Panc1 (cell line): ENCODE results near the gene TPT1. TPM values are rescaled to one million over a fixed set of nuclear protein-coding genes. Genes with fewer than 3 reads are reported as not detected.
"Not testable (repeated sequence)": the region's sequence is repeated elsewhere in the genome, so short reads cannot be mapped to it uniquely, and the experiment has no call there.

Experiments
- ATAC-seq: fragments of 200-7000 bp; cut with Tn5 transposase; 2 replicates; pipeline ENCODE4 v1.9.1; 2020; ENCODE audit warnings: mild to moderate bottlenecking, moderate library complexity
- BruUV-seq: library from RNA; stranded (reverse); fragments of 400-500 nt; replicated peaks from 2 replicates; lab custom pipeline; 2021; lab: Mats Ljungman, UMichigan
- CTCF ChIA-PET: fragments of 300-600 bp; sonication (Branson Sonifier 250); formaldehyde crosslinking; loops from one replicate; lab custom pipeline; 2022; ENCODE audit warnings: antibody characterized with exemption; lab: Charles Lee
- POLR2A ChIA-PET: fragments of 300-600 bp; sonication (Branson Sonifier 250); formaldehyde crosslinking; loops from one replicate; lab custom pipeline; 2022; ENCODE audit warnings: antibody characterized with exemption; lab: Charles Lee
- DNase-seq: peaks from one replicate; pipeline ENCODE4 v3.0.0-alpha.2; 2010; ENCODE audit warnings: low read depth, low spot score
- H3K27ac ChIP-seq: 2 replicates; pipeline ENCODE4 v1.5.1; 2011; ENCODE audit warnings: mild to moderate bottlenecking, low read length, inconsistent platforms
- H3K27me3 ChIP-seq: fragments of 200-500 bp; sonication (Bioruptor generic); 2 replicates; pipeline ENCODE4 v1.6.0; 2014; ENCODE audit warnings: low read length, inconsistent platforms; ENCODE audit not compliant: control insufficient read depth, insufficient read depth
- H3K36me3 ChIP-seq: fragments of 200-500 bp; sonication (Bioruptor generic); 2 replicates; pipeline ENCODE4 v1.5.1; 2014; ENCODE audit warnings: inconsistent platforms, mild to moderate bottlenecking, low read length, moderate library complexity; ENCODE audit not compliant: control insufficient read depth, insufficient read depth
- H3K4me1 ChIP-seq: 2 replicates; pipeline ENCODE4 v1.5.1; 2011; ENCODE audit warnings: inconsistent platforms, mild to moderate bottlenecking, low read length, moderate library complexity; ENCODE audit not compliant: control insufficient read depth, insufficient read depth
- H3K4me3 ChIP-seq, 2 experiments: 2 replicates each; pipeline ENCODE4 v1.5.1; 2011 to 2012; ENCODE audit warnings: low read depth in 2 of 2, low read length in 2 of 2, mild to moderate bottlenecking in 2 of 2, inconsistent platforms in 1 of 2, moderate library complexity in 1 of 2
- H3K9me3 ChIP-seq: fragments of 200-500 bp; sonication (Bioruptor generic); 2 replicates; pipeline ENCODE4 v1.5.1; 2014; ENCODE audit warnings: low read depth, mild to moderate bottlenecking, inconsistent platforms, low read length, moderate library complexity; ENCODE audit not compliant: control insufficient read depth, insufficient read depth
- CTCF ChIP-seq: fragments of 450-650 bp; IDR thresholded peaks from 2 replicates; pipeline ENCODE4 v1.5.1; 2017; ENCODE audit warnings: mild to moderate bottlenecking
- POLR2AphosphoS5 ChIP-seq: IDR thresholded peaks from 2 replicates; pipeline ENCODE4 v1.6.1; 2012; ENCODE audit warnings: mild to moderate bottlenecking, low read depth, low read length, moderate library complexity
- REST ChIP-seq, 2 experiments: IDR thresholded peaks; 2 replicates each; pipeline ENCODE4 v1.6.1; 2011 to 2012; ENCODE audit warnings: low read depth in 2 of 2, control low read depth in 1 of 2, low read length in 1 of 2, mild to moderate bottlenecking in 1 of 2, moderate library complexity in 1 of 2; ENCODE audit not compliant: insufficient read depth in 1 of 2
- SIN3A ChIP-seq: IDR thresholded peaks from 2 replicates; pipeline ENCODE4 v1.6.1; 2012; ENCODE audit warnings: low read depth, mild to moderate bottlenecking, low read length, moderate library complexity, borderline replicate concordance; ENCODE audit not compliant: insufficient read depth
- TCF7L2 ChIP-seq: IDR thresholded peaks from 2 replicates; pipeline ENCODE4 v1.6.1; 2011; ENCODE audit warnings: mild to moderate bottlenecking, low read depth, low read length, inconsistent platforms
- in situ Hi-C: cut with HindIII; loops from 2 replicates; pipeline ENCODE4 v1.10.0; 2016; ENCODE audit warnings: low sequenced_read_pairs, low pct_unique_long_range_greater_than_20kb
- intact Hi-C: fragments of 100-400 bp; cut with micrococcal nuclease; formaldehyde crosslinking; loops from one replicate; pipeline ENCODE4 v1.10.0; 2022; ENCODE audit not compliant: unreplicated experiment
- total RNA-seq: library from RNA; stranded (reverse); gene quantifications from one replicate; pipeline ENCODE4 v1.2.1, GENCODE V29; 2021; ENCODE audit not compliant: unreplicated experiment

TPT1 gene
- total RNA-seq, 1 experiment from 2014 or later: 939 TPM

DNA sequence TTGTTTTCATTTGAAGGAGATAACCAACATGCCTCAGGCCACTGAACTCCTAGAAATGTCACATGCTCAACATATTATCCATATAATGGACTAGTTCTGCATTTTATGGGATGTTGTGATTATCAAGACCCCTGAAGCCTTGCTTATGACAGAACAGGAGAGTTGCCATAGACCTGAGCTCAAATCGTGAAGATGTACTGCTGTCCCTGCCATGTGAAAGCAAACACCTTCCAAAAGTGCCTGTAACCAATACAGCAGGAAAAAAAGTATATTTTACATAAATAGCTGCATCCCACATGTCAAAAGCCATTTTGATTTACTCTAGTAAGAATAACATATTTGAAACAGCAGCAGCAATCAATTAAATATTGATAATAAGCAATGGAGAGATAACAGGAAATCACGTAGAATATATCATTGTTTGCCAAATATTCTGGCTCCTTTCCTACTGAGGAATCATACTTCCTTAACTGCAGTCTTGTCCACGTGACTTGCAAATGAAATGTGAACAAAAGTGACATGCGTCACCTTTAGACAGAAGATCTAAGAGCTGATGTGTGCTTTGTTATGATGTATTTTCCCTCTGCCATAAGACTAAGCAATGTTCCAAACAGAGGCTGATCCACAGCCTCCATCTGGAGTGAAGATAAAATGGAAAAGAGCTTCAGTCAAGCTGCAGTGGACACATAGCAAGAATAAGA lies 43.6 kb upstream of the TPT1 start:
- Histone ChIP-seq H3K4me3 (no peak overlapping the region), H3K36me3 (no peaks in the 10 kb centered on the region), H3K9me3 (no peaks in the 10 kb centered on the region), H3K4me1 (no peaks in the 10 kb centered on the region), H3K27ac (no peak overlapping the region), H3K27me3 (no peaks in the 10 kb centered on the region)
- DNase-seq: no peak
- no TSS peak for BruUV-seq
- no peak for ATAC-seq
- intact Hi-C loops: no loop called here
- no peak for TF ChIP-seq CTCF
- TF ChIP-seq TCF7L2: no peak
- TF ChIP-seq POLR2AphosphoS5: no peak
- TF ChIP-seq REST (IDR thresholded peaks at IDR 0.05; ENCODE audit: insufficient read depth in 1 of 2, low read depth in 2 of 2, low read length in 1 of 2): no peak
- TF ChIP-seq SIN3A: no peak
- in situ Hi-C loops: no loop called here
- ChIA-PET CTCF (no interaction called here), POLR2A (no interaction called here)

GRCh38 chr13:45382739-45383138 lies 41.8 kb upstream of the TPT1 start:
- CTCF ChIA-PET, DNase-seq, ATAC-seq, H3K27me3 ChIP-seq, H3K4me1 ChIP-seq, H3K4me3 ChIP-seq, H3K9me3 ChIP-seq, H3K27ac ChIP-seq, BruUV-seq, intact Hi-C loops, in situ Hi-C loops, H3K36me3 ChIP-seq, POLR2A ChIA-PET: not testable (repeated sequence)

DNA sequence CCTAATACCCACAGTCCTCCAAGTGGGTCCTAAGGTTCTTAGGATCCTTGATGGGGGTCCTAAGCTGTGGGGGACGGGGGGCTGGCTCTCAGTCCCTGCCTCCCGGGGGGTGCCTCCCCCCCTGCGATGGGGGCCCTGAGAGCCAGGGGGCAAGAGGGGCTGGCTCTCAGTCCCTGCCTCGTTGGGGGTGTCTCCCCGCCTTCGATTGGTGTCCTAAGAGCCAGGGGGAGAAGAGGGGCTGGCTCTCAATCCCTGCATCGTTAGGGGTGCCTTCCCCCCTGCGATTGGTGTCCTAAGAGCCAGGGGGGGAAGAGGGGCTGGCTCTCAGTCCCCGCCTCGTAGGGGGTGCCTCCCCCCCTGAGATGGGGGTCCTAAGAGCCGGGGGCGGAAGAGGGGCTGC lies 40.2 kb upstream of the TPT1 start:
- Histone ChIP-seq H3K4me1 (no peaks in the 10 kb centered on the region), H3K27me3 (no peaks in the 10 kb centered on the region), H3K4me3 (no peak overlapping the region), H3K27ac (no peak overlapping the region), H3K36me3 (no peaks in the 10 kb centered on the region), H3K9me3 (no peaks in the 10 kb centered on the region)
- intact Hi-C loops (no loop called here), in situ Hi-C loops (no loop called here)
- CTCF ChIA-PET: no interaction called here
- DNase-seq (no peak), ATAC-seq (no peak)
- no TSS peak for BruUV-seq
- POLR2A ChIA-PET: no interaction called here
- TF ChIP-seq TCF7L2: no peak
- TF ChIP-seq POLR2AphosphoS5: no peak
- no peak for TF ChIP-seq SIN3A
- no peak for TF ChIP-seq REST (IDR thresholded peaks at IDR 0.05; ENCODE audit: insufficient read depth in 1 of 2, low read depth in 2 of 2, low read length in 1 of 2)
- no peak for TF ChIP-seq CTCF
